Measurements from ENCODE around the gene SARM1. TPM values are rescaled to one million over a fixed set of nuclear protein-coding genes. Genes with fewer than 3 reads are reported as not detected.

SARM1 gene
- total and polyA plus RNA-seq, 9 of the 15 experiments (the other 6 are each of a cell fraction or from before 2014, with no cell fraction given): 0.04 to 0.55 (median 0.11) TPM; not detected in 2

DNA sequence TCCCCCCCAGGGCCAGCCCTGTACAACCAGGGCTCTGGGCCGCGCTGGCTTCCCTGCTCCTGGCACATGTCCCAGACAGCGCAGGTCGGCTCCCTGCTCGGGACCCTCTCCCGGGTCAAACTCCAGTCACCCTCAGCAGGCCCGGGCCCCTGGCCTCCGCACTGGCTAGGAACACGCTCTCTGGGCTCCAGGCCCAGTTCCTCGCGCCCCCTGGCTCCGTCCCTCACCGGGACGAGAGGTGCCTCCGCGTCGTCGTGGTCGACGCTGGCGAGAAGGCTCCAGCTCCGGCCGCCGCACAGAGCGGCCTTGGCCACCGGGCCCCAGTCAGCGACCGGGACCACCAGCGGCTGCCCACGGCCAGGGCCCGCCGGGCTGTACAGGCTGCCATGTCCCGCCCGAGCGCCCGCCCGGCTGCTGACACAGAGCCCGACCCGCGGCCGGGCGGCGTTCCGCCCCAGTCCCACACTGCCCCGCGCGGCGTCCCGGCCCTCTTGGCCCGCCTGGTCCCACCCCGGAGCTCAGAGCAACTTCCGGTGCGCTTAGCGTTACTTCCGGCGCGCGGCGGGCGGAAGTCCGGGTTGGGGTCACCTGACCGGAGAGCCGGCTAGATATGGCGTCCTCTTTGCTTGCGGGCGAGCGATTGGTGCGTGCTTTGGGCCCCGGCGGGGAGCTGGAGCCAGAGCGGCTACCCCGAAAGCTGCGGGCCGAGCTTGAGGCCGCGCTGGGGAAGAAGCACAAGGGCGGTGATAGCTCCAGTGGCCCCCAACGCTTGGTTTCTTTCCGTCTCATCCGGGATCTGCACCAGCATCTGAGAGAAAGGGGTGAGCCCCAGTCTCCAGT lies 14.2 kb upstream of the SARM1 start, which contains the start of gene POLDIP2 (continued):
- TF ChIP-seq EGR1 (conservative IDR thresholded peaks at IDR 0.05) (no peak), GATAD2A (IDR thresholded peaks at IDR 0.05) (no peak), MAFG (tag; conservative IDR thresholded peaks at IDR 0.05) (no peak), FOXP1 (CRISPR knock-in tag; IDR thresholded peaks at IDR 0.05) (0 out of 2 replicates have a peak, but pooled peaks have one; percentile 48), HDAC2 (IDR thresholded peaks at IDR 0.05) (peak; percentile 95), ZNF263 (CRISPR knock-in tag; IDR thresholded peaks at IDR 0.05; ENCODE audit: borderline replicate concordance) (no peak; the same call in 1 of the 2 replicates), COPS2 (conservative IDR thresholded peaks at IDR 0.05) (no peak), NR0B1 (IDR thresholded peaks at IDR 0.05; ENCODE audit: partially characterized antibody) (no peak), HIVEP1 (CRISPR knock-in tag; IDR thresholded peaks at IDR 0.05) (no peak), NR3C1 (CRISPR knock-in tag; IDR thresholded peaks at IDR 0.05) (no peak), ZNF444 (CRISPR knock-in tag; IDR thresholded peaks at IDR 0.05) (no peak), NCOR1 (IDR thresholded peaks at IDR 0.05) (0 out of 2 replicates have a peak, but pooled peaks have one; percentile 6)
- TF ChIP-seq, protein P1, sequence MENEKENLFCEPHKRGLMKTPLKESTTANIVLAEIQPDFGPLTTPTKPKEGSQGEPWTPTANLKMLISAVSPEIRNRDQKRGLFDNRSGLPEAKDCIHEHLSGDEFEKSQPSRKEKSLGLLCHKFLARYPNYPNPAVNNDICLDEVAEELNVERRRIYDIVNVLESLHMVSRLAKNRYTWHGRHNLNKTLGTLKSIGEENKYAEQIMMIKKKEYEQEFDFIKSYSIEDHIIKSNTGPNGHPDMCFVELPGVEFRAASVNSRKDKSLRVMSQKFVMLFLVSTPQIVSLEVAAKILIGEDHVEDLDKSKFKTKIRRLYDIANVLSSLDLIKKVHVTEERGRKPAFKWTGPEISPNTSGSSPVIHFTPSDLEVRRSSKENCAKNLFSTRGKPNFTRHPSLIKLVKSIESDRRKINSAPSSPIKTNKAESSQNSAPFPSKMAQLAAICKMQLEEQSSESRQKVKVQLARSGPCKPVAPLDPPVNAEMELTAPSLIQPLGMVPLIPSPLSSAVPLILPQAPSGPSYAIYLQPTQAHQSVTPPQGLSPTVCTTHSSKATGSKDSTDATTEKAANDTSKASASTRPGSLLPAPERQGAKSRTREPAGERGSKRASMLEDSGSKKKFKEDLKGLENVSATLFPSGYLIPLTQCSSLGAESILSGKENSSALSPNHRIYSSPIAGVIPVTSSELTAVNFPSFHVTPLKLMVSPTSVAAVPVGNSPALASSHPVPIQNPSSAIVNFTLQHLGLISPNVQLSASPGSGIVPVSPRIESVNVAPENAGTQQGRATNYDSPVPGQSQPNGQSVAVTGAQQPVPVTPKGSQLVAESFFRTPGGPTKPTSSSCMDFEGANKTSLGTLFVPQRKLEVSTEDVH (IDR thresholded peaks at IDR 0.05; ENCODE audit: low read depth, partially characterized antibody): peak; percentile 97
- TF ChIP-seq, protein P2, sequence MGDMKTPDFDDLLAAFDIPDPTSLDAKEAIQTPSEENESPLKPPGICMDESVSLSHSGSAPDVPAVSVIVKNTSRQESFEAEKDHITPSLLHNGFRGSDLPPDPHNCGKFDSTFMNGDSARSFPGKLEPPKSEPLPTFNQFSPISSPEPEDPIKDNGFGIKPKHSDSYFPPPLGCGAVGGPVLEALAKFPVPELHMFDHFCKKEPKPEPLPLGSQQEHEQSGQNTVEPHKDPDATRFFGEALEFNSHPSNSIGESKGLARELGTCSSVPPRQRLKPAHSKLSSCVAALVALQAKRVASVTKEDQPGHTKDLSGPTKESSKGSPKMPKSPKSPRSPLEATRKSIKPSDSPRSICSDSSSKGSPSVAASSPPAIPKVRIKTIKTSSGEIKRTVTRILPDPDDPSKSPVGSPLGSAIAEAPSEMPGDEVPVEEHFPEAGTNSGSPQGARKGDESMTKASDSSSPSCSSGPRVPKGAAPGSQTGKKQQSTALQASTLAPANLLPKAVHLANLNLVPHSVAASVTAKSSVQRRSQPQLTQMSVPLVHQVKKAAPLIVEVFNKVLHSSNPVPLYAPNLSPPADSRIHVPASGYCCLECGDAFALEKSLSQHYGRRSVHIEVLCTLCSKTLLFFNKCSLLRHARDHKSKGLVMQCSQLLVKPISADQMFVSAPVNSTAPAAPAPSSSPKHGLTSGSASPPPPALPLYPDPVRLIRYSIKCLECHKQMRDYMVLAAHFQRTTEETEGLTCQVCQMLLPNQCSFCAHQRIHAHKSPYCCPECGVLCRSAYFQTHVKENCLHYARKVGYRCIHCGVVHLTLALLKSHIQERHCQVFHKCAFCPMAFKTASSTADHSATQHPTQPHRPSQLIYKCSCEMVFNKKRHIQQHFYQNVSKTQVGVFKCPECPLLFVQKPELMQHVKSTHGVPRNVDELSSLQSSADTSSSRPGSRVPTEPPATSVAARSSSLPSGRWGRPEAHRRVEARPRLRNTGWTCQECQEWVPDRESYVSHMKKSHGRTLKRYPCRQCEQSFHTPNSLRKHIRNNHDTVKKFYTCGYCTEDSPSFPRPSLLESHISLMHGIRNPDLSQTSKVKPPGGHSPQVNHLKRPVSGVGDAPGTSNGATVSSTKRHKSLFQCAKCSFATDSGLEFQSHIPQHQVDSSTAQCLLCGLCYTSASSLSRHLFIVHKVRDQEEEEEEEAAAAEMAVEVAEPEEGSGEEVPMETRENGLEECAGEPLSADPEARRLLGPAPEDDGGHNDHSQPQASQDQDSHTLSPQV (IDR thresholded peaks at IDR 0.05): peak; percentile 26; the same call in 1 of the 2 replicates
- TF ChIP-seq, protein P3, sequence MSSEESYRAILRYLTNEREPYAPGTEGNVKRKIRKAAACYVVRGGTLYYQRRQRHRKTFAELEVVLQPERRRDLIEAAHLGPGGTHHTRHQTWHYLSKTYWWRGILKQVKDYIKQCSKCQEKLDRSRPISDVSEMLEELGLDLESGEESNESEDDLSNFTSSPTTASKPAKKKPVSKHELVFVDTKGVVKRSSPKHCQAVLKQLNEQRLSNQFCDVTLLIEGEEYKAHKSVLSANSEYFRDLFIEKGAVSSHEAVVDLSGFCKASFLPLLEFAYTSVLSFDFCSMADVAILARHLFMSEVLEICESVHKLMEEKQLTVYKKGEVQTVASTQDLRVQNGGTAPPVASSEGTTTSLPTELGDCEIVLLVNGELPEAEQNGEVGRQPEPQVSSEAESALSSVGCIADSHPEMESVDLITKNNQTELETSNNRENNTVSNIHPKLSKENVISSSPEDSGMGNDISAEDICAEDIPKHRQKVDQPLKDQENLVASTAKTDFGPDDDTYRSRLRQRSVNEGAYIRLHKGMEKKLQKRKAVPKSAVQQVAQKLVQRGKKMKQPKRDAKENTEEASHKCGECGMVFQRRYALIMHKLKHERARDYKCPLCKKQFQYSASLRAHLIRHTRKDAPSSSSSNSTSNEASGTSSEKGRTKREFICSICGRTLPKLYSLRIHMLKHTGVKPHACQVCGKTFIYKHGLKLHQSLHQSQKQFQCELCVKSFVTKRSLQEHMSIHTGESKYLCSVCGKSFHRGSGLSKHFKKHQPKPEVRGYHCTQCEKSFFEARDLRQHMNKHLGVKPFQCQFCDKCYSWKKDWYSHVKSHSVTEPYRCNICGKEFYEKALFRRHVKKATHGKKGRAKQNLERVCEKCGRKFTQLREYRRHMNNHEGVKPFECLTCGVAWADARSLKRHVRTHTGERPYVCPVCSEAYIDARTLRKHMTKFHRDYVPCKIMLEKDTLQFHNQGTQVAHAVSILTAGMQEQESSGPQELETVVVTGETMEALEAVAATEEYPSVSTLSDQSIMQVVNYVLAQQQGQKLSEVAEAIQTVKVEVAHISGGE (CRISPR knock-in tag; IDR thresholded peaks at IDR 0.05): peak; percentile 91 to 97 (median 94); a peak in 5 of 6 replicates

Data from K562 (cell line).